Suppressor macrophage treated with lipopolysaccharide for 1 hour (primary cell): ENCODE measurements around the gene SIGMAR1.
A peak's percentile ranks its signal among the peaks of the same experiment; 100 is the strongest.

ENCODE experiments used
- DNase-seq, 3 donors: peaks; one replicate each; pipeline ENCODE4 v3.0.0-alpha.2; 2020 to 2022

The SIGMAR1 gene

DNA sequence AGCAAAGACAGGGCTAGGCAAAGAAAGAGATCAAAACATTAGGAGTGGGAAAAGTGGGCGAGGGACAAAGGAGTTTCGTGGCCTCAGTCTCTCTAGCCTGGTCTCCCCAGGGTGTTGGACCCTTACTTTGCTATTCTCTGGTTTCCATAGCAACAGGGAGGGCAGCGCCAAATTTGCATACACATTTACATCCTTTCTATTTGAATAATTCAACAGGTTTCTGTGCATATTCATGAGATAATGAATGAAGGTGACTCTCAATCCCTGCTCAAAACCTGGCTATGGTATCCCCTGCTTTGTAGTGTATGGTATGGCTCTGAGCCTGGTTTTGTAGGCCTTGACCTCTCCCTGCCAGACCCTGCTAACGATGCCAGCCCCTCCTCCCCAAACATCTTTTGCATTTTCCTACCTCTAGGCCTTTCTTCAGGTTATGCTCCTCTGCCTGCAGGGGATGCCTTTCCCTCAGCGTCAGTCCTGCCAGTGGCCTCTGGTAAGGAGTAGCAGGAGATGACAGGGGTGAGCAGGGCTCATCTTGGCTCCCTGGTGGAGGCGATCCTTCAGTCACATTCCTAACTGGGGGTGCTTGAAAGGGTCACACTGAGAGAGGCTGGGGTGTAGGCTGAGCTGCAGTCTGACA lies 35.5 kb downstream of the SIGMAR1 start:
- no peak for DNase-seq

DNA sequence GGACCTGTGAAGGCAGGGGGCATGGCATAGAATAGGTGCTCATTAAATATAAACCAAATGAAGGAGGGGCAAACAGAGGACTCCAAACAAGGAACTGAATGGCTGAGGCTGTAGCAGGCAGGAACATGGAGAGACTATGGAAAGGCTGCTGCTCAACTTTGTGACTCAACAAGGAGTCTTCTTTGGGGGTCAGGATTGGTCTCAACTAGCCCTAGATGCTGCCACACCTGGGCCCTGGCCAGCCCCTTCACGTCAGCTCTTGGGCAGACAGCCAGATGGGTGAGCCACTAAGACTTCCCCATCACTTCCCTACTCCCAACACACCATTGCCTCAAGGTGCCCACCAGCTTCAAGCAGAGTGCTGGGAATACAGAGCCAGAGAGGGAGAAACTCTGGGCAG lies 36.7 kb downstream of the SIGMAR1 start:
- DNase-seq, result no peak

DNA sequence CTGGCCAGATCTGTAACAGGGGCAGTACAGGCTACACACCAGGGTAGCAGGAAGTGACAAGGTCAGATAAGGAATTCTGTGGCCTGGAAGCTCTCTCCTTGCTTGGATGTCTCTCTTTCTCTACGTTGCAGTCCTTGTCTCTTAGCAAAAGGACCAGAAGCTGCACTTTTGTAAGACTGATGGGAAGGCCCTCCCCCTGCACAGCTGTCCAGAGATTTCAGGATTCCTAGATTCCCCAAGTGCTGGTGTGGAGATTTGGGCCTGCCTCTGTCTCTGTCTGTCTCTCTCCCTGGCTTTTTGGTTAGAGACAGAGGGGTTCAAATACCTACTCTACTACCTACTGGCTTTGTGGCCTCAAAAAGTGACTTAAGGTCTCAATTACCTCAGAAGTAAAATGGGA lies 38.0 kb downstream of the SIGMAR1 start:
- no peak for DNase-seq

DNA sequence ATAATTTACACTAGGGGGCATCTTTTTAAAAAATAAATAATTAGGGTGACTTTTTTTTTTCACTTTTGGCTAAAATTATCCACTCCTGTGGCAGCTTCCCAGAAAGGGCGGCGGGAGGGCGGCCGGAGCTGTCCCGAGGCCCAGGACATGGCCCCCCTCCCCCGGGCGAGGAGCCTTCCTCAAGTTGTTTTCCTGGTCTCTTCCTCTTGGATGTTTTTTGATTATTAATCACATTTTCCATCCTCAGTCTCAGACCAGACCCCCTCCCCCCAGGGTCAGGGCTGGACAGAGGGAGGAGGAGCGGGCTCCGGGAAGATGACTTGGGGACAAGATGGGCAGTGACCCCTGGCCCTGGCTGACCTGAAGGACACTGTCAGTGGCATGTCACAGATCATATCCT lies 43.4 kb downstream of the SIGMAR1 start:
- no peak for DNase-seq

DNA sequence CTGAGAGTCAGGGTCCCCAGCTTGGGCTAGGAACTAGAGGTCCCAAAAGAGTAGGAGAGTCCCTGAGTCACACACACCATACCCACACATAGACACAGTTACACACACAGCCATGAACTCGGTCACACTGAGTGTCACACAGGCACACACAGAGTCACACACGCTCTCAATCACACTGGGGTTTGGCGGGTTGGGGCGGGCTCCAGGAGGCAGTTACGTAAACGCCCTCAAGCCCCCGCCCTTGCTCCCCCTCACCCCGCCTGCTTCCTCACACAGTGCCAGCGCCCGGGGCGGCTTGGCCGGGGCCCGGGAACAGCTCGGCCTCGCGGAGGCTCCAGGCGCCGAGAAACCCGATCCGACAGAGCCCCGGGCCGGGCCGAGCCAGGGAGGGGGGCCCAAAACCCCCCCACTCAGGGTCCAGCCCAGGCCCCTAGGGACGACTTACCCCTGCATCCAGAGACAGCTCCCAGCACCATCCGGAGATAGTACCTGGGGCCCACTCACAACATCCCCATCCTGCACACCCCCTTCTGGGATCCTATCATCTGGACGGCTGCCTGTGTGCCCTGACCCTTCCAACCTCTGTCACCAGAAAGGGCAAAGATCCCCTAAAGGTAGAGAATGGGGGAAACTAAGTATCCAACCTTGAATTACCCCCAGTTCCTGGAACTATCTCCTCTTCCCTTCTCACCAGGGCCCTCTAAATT lies 44.5 kb downstream of the SIGMAR1 start:
- DNase-seq, result peak; percentile 23 to 58 (median 42)

DNA sequence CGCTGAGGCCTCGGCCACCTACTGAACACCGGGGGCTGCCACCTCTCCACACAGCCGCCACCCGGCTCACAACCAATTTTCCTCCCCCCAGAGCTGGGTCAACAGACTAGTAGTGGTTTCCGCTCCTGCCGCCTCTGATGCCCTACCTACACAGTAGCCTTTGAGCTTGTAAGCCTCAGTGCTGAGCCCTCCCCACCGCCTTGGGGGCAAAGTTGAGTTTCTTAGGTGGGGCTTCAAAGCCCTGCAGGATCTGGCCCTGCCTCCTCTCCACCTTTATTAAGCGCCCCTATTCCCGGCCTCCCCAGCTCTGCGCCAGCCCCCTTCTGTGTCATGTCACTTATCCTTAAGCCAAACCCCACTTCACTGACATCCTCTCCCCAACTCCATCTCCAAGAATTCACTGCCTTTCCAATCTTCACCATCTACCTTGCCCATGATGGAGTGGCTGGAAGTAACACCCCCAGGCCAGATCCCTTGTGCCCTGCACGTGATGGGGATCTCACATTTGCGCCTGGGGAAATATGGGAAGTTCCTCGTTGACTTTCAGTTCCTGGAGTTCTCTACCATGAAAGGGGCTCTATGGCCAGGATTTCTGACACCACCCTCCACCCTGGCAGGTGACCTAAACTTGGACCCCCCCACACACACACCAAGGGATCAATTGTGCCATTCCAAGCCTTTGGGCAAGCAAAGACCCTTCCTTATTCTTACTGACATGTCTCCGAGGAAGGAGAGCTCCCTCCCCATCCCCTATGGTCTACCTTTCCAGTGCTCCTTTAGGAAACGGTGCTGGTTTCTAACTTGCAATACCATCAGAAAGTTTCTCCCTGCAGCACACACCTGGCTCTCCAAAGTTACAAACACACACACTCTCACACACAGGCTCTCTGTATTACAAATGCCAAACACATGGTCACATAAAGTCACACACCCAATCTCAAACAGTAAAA lies 45.4 kb downstream of the SIGMAR1 start:
- DNase-seq, result peak; percentile 64 to 71 (median 68)

DNA sequence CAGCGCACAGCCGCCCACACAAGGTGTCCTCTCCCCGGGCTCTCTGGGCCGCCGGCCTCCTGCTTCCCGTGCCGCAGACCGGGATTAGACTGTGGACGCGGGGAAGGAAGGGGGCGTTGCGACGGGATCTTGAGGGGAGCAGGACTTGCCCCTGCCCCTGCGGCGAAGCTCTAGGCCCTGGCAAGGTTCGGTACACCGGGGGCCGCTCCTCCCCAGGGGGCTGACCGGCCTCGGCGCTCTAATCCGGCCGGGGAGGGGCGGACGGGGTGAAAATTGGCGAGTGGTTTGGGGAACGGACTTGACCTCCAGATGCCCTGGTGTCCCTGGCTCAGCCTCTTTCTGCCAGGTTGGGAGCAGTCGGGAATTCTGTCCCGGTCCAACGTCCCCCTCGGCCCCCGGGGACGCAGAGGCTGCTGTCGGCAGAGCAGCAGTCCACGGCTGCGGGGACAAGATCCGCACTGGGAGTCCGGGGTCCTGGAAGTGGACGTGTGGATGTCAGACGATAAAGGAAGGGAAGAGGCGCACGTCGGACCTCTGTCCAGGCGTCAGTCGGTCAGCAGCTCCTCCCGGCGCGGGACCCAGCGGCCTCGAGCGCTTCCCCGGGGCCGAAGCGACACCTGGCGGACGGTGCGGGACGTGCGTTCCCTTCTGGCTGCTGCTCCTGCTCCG lies 46.2 kb downstream of the SIGMAR1 start:
- peak; percentile 83 to 94 (median 90) for DNase-seq

DNA sequence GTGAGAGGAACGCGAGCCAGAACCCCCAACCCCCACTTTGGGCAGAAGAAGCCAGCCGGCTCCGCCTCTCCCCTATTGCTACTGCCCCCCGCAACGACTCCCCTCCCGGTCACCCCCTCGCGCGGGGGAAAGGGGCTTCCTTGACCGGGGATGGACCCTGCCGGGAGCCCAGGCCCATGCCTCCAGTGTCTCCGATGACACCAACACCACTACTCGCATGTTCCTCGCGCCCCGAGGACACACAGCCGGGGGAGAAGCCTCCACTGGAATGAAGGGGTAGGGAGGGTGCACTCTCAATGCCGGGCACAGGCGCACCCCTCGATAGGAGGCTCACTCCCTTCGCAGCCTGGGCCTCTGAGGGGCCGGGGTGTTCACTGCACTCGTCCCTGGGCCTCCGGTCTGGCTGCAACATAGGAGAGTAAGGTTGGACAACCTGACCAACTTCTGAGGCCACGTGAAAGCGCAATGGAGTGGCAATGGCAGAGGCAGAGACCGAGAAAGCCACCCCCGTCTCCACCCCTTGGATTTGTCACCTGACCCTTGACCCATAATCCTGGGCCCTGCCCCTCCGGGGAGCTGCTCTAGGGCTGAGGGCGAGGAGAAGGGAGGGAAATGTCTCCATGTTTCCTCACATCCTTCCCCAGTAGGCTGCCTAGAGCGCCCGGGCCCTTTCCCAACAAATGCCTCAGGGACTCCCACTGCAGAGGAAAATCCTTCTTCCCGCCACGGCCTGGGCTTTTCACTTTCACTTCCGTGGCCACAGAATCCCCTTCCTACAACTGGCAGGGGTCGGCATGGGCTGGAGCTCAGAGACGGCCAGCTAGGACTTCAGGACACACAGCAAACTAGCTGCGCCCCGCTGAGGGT lies 47.0 kb downstream of the SIGMAR1 start:
- peak; percentile 32 to 47 (median 39) for DNase-seq

DNA sequence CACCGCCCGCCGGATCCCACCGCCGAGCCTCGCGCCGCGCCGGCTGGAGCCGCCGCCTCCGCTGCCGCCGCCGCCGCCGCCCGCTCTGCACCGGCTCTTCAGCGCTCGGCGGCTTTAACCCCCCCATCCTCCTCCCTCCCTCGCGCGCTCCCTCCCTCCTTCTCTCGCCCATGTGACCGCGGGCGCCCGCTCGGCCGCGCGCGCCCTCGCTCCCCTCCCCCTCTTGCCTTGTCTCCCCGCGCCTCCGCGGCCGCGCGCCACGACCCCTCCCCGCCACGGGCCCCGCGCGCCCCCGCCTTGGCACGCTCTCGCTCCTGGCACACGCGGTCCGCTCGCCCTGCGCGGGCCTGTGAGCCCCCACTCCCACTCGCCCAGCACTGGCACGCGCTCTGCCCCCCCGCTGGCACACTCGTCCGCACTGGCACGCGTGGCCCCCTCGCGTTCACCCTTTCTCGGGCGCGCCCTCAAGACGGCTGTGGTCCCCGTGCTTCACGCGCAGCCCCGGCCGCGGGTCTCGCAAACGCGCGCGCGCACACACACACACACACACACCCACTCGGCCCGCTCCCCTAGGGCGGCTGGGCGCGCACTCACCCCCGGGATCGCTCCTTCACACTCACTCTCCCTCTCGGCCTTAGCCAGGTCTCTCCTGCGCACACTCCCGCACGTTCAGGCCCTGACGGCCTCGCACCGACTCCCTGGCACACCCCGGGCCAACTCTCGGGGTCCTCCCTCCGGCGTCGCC lies 47.8 kb downstream of the SIGMAR1 start, which contains the start of gene CNTFR:
CNTFR (minus strand) TSS at position 89 of the 745 bp plus-strand sequence. CDS start 20,743 bp downstream, outside the sequence.
- peak in 2 of 3 donors; percentile 22 to 45 for DNase-seq

DNA sequence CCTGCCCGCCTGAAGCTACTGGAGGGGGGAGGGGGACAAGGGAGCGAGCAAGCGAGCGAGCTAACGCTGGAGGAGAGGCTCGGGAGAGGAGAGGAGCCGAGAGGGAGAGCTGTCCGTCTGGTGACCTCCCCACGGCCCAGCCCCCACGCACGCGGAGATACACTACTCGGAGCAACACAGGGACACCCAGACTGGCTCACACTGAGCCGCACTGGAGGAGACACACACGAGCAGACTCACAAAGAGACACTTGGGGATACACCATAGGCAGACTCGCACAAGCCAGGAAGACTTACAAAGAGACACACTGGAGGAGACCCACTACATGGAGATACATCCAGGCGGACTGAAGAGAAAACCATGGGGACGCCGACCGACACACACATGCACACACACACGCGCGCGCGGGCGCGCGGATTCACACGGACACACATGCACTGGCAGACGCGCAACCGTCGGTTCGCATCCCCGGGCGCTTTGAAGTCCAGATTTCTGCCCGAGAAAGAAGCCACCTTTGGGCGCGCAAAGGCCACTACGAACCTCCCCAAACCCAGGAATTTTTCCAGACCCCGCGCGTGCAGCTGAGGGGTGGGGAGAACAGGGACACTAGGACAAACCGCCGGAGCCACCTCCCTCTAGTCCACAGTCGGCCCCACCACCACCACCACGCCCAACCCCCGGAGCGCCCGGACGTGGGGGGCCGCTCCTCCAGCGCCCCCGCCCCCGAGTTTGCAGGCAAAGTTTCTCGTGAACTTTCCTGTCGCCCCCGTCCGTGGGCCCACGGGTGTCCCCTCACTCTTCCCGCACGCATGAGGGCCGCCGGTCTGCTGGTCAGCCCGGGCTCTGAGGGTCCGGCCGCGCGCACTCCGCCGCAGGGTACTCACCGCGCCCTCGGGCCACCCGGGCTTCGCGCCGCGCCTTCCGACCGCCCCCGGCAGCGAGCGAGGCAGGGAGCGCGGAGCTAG lies 48.6 kb downstream of the SIGMAR1 start:
- no peak for DNase-seq

DNA sequence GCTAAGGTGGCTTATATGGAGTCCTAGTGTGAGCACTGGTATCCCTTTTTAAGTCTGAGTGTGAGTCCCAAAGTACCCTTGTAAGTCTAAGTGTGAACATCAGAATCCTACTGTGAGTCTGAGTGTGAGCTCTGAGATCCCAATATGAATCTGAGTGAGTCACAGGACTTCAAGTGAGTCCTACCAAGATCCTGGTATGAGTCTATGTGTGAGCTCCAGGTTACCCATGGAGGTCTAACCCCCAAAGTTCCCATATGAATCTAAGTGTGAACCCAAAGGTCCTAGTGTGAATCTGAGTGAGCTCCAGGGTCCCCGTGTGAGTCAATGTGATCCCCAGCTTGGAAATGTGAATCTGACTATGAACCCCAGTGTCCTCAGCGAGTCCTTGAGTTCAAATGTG lies 50.3 kb downstream of the SIGMAR1 start:
- no peak for DNase-seq

DNA sequence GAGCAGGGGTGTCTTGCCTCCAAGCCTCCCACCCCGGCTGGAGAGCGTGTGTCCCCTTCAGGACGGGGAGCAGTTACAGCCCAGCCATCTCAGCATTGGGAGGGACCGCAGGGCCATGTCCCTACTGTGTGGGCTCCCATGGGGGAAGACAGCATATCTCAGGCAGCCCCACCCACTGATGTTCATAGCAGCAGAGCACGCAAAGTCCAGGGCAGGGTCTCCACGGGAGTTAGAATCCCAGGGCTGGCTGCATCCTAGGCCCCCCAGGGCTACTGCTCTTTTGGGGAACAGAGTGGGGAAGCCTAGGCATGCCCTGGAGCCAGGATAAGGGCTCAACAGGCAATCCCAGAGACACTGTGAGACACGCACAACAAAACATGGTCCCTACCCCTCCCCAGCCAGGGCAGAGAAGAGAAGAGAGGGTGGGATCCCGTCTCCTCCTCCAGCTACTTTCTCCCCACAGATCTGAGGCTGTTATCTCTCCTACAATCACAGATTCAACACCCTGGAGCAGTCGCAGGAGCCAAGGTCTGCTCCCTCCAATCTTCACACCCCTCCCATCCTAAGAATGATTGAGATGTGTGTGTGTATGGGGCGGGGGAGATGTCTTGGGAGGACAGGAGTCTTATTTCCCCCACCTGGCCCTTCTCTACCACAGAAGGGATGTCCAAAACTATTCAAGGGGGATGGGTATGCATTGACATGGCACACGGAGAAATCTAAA lies 51.5 kb downstream of the SIGMAR1 start:
- no peak for DNase-seq

DNA sequence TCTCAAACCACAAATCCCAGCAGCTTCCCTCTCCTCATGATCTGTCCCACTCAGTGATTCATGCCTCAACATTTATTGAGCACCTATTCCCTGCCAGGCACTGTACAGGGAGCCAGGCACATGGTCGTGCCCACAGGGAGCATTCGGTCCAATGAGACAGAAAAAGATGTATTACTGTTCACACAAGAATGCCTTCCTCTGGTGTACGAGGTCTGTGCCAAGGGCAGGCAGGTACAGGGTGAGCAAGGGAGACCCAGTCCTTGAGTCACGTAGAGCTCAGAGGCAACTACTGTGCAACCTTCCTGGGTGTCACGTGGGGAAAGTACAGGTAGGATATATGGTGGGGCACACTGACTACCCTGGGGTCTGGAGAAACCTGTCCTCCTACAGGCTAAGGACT lies 52.6 kb downstream of the SIGMAR1 start:
- no peak for DNase-seq
